Cardiac fibroblast (primary cell): ENCODE measurements around the gene STT3B.

Experiments
- DNase-seq, 2 donors: peaks; one replicate each; pipeline versions ENCODE4 v3.0.0 to v3.0.0-alpha.2; 2010; ENCODE audit warnings: low read depth in 2 of 2
- H3K4me3 ChIP-seq, 2 donors: replicated peaks in 1 of 2; 1 replicate in 1 of 2; 2 replicates in 1 of 2; pipeline ENCODE4 v1.5.1; 2011; ENCODE audit warnings: low read depth in 2 of 2, low read length in 2 of 2, mild to moderate bottlenecking in 2 of 2, moderate library complexity in 1 of 2
- CTCF ChIP-seq: IDR thresholded peaks from one replicate; pipeline ENCODE4 v1.5.1; 2011; ENCODE audit warnings: low read depth, mild to moderate bottlenecking, low read length, inconsistent platforms

The STT3B gene

GRCh38 chr3:31673950-31674349 lies 141.2 kb downstream of the STT3B start:
- DNase-seq = no peak
- no peak overlapping the region for H3K4me3 ChIP-seq
- TF ChIP-seq CTCF = no peak

GRCh38 chr3:31676556-31676955 lies 143.8 kb downstream of the STT3B start:
- H3K4me3 ChIP-seq = no peak overlapping the region
- TF ChIP-seq CTCF = no peak
- DNase-seq = no peak

- TF ChIP-seq CTCF = no peak
- no peak overlapping the region for H3K4me3 ChIP-seq
- no peak for DNase-seq
Measured at GRCh38 chr3:31680072-31680870, 147.5 kb downstream of the STT3B start.
